Nephron (organoid): ENCODE measurements around the gene THRB.
A peak's percentile ranks its signal among the peaks of the same experiment; 100 is the strongest.

Experiments
- H3K27ac Mint-ChIP-seq, 3 experiments: 2 replicates each; pipeline ENCODE4 v1.8.0; 2020; ENCODE audit warnings: mixed read lengths in 3 of 3, mild to moderate bottlenecking in 2 of 3, moderate library complexity in 1 of 3
- H3K27me3 Mint-ChIP-seq: 2 replicates; pipeline ENCODE4 v1.8.0; 2021; ENCODE audit warnings: low read depth, mild to moderate bottlenecking, moderate library complexity, mixed read lengths
- H3K36me3 Mint-ChIP-seq: 2 replicates; pipeline ENCODE4 v1.8.0; 2020; ENCODE audit warnings: low read depth, mixed read lengths
- H3K4me1 Mint-ChIP-seq: 2 replicates; pipeline ENCODE4 v1.8.0; 2020; ENCODE audit warnings: mixed read lengths
- H3K4me3 Mint-ChIP-seq, 3 experiments: 2 replicates each; pipeline ENCODE4 v1.8.0; 2020; ENCODE audit warnings: mild to moderate bottlenecking in 3 of 3, mixed read lengths in 3 of 3, moderate library complexity in 2 of 3
- H3K9me3 Mint-ChIP-seq: 2 replicates; pipeline ENCODE4 v1.8.0; 2020; ENCODE audit warnings: mixed read lengths
- TF ChIP-seq, protein P1 (sequence below), 3 experiments: fragments of 200-600 bp; sonication (generic); IDR thresholded peaks; one replicate each; pipeline ENCODE4 v1.5.0; 2021; ENCODE audit warnings: antibody characterized with exemption in 3 of 3; ENCODE audit not compliant: unreplicated experiment in 3 of 3

Gene THRB

DNA sequence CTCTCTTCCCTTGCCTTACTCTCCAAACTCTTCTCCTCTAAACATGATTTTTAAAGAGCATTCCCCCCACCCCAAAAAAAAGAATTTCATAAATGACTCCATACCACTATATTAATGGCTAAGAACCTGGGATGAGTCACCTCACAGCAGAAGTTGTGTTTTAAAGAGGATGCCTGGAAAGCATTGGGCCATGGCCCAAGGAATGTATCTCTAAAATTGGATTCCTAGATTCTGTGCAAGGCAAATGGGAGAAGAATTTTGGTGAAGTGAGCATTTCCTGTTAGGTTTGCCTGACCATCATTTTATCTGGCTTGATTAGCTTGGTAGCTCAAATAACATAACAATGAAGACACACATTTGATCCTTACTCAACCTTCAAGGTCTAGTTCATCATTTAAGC, 298.1 kb downstream of the THRB start:
- Mint-ChIP-seq H3K36me3 (no peaks in the 10 kb centered on the region), H3K4me3 (no peak overlapping the region), H3K27ac (no peak overlapping the region), H3K9me3 (peaks cover 4% of the 10 kb centered on the region), H3K27me3 (peaks cover 4% of the 10 kb centered on the region), H3K4me1 (peaks cover 17% of the 10 kb centered on the region)
- TF ChIP-seq, protein P1, sequence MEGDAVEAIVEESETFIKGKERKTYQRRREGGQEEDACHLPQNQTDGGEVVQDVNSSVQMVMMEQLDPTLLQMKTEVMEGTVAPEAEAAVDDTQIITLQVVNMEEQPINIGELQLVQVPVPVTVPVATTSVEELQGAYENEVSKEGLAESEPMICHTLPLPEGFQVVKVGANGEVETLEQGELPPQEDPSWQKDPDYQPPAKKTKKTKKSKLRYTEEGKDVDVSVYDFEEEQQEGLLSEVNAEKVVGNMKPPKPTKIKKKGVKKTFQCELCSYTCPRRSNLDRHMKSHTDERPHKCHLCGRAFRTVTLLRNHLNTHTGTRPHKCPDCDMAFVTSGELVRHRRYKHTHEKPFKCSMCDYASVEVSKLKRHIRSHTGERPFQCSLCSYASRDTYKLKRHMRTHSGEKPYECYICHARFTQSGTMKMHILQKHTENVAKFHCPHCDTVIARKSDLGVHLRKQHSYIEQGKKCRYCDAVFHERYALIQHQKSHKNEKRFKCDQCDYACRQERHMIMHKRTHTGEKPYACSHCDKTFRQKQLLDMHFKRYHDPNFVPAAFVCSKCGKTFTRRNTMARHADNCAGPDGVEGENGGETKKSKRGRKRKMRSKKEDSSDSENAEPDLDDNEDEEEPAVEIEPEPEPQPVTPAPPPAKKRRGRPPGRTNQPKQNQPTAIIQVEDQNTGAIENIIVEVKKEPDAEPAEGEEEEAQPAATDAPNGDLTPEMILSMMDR (IDR thresholded peaks at IDR 0.05; ENCODE audit: unreplicated experiment in 3 of 3), result no peak

DNA sequence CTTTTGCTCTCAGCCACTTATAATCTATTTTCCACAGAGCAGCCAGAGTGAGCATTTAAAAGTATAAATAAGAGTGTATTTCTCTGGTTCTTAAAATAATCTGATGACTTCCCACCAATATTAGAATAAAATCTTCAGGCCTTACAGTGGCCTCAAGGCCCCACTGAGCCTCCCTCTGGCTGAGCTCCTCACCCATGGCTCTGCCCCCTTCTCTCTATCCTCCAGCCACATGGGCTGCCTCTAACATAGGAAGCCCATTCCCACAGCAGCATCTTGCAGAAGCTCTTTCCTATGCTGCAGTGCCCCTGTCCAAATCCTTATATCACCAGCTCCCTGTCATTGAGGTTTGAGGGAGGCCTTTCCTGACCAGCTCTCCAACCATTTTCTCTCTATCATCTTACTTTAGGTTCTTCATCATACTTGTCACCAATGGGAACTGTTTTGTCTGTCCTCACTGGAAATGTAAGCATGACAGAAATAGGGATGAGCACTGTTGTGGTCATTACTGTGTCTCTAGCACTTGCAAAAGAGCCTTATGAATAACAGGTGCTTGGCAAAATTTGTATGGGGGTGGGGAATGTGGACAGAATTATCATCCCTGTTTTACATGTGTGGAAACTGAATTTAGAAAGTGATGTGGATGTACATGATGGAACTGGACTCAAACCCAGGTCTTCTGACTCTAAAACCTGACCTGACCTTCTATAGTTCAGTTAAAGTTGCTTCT, 299.0 kb downstream of the THRB start:
- peak overlapping the region in 1 of 3 experiments; percentile 8 for H3K4me3 Mint-ChIP-seq
- H3K9me3 Mint-ChIP-seq, result no peaks in the 10 kb centered on the region
- H3K4me1 Mint-ChIP-seq, result peaks cover 17% of the 10 kb centered on the region
- H3K27ac Mint-ChIP-seq, result no peak overlapping the region
- TF ChIP-seq, protein P1 (IDR thresholded peaks at IDR 0.05; ENCODE audit: unreplicated experiment in 3 of 3), result no peak
- H3K36me3 Mint-ChIP-seq, result no peaks in the 10 kb centered on the region
- H3K27me3 Mint-ChIP-seq, result peaks cover 4% of the 10 kb centered on the region

DNA sequence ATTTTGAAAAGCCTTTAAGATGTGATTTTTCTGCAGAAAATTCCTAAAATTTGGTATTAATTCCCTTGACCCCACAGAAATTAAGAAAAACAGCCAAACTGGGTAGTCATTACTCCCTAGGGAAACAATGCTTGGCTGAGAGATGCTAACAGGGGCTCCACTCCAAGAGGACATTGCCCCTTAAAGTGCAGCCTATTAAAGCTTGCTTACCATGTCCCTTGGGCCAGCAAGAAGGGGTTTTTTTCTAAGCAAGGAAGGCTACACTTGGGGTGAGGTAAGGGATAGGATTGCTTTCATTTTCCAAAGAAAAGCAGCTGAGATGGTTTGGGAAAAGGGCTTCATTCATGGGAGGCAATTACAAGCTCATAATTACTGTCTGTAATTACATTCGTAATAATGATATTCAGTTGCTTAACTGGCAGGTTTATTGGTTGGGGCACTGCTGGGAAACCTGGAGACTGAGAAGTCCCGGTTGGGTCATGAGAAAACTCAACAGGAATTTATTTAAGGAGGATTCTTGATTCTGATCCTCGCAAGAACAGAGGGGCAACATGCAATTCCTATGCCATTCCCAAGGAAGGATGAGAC, 302.1 kb downstream of the THRB start:
- no peaks in the 10 kb centered on the region for H3K9me3 Mint-ChIP-seq
- no peak overlapping the region for H3K4me3 Mint-ChIP-seq
- peaks cover 4% of the 10 kb centered on the region for H3K27me3 Mint-ChIP-seq
- H3K36me3 Mint-ChIP-seq, result no peaks in the 10 kb centered on the region
- peaks cover 17% of the 10 kb centered on the region for H3K4me1 Mint-ChIP-seq
- TF ChIP-seq, protein P1 (IDR thresholded peaks at IDR 0.05; ENCODE audit: unreplicated experiment in 3 of 3), result no peak
- H3K27ac Mint-ChIP-seq, result no peak overlapping the region

DNA sequence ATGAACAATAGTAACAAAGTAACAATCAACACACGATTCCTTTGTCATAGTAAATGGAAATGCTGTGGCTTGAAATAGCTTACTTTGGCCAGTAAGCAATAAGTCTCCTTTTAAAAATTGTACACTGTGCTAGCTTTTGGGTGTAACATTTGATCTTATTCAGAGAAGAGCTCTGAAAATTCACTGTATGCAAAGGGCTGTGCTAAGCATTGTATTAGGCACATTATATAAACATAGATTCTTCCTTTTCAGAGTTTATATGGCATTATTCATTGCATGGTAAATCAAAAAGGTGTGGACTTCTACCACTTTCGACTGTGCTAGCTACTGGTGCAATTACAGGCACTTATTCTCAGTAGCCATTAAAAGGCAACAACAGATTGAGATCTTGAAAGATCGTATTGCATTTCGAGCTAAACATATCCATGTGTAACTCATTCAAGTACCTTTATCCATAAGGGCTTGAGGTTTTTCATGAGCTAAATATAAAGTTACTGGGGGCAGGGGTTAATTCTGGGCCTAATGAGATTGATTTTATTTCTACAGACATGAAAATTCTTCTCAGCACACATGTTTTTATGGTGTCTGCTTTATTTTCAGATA, 302.7 kb downstream of the THRB start:
- peaks cover 4% of the 10 kb centered on the region for H3K27me3 Mint-ChIP-seq
- H3K36me3 Mint-ChIP-seq, result no peaks in the 10 kb centered on the region
- no peaks in the 10 kb centered on the region for H3K9me3 Mint-ChIP-seq
- H3K4me1 Mint-ChIP-seq, result peaks cover 17% of the 10 kb centered on the region
- no peak overlapping the region for H3K4me3 Mint-ChIP-seq
- no peak overlapping the region for H3K27ac Mint-ChIP-seq
- TF ChIP-seq, protein P1 (IDR thresholded peaks at IDR 0.05; ENCODE audit: unreplicated experiment in 3 of 3), result no peak

DNA sequence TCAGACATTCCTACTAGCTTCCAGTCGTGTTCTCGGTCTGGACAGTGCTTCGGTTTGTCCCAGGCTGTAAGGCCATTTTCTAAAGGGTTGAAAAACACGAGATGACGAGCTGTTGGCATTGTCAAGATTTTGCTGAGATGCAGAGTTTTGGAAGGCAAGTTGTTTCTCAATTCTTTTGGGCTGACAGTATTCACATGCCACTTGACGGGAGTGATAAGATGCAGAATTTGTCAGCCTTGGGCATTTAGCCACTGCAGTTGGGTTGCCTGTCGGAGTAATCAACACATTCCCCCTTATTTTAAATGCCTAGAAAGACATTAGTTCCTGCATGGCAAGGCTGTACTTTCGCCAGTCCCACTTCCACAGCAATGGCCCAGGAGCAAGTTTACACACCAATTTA, 304.4 kb downstream of the THRB start:
- H3K27ac Mint-ChIP-seq, result no peak overlapping the region
- no peak overlapping the region for H3K4me3 Mint-ChIP-seq
- no peaks in the 10 kb centered on the region for H3K9me3 Mint-ChIP-seq
- H3K27me3 Mint-ChIP-seq, result peaks cover 7% of the 10 kb centered on the region
- H3K36me3 Mint-ChIP-seq, result no peaks in the 10 kb centered on the region
- TF ChIP-seq, protein P1 (IDR thresholded peaks at IDR 0.05; ENCODE audit: unreplicated experiment in 3 of 3), result no peak
- H3K4me1 Mint-ChIP-seq, result peaks cover 15% of the 10 kb centered on the region
